Epithelial cell of esophagus (primary cell): Measurements from ENCODE around the gene CFAP299.

Source experiments
- DNase-seq: peaks from one replicate; pipeline ENCODE4 v3.0.0; 2010; ENCODE audit warnings: low read depth
- H3K4me3 ChIP-seq: 2 replicates; pipeline ENCODE4 v1.5.1; 2011; ENCODE audit warnings: mild to moderate bottlenecking, low read length, control low read depth
- CTCF ChIP-seq: IDR thresholded peaks from 2 replicates; pipeline ENCODE4 v1.5.1; 2011; ENCODE audit warnings: low read depth, mild to moderate bottlenecking, low read length, control low read depth, inconsistent platforms; ENCODE audit not compliant: insufficient read depth; ENCODE audit errors: missing control alignments

The CFAP299 gene

GRCh38 chr4:80302616-80303223 is 32.8 kb upstream of the CFAP299 start:
- DNase-seq: no peak
- no peak for TF ChIP-seq CTCF

GRCh38 chr4:80305466-80305865 is 30.1 kb upstream of the CFAP299 start:
- peak; percentile 63 for DNase-seq
- no peak overlapping the region for H3K4me3 ChIP-seq
- no peak for TF ChIP-seq CTCF

More at GRCh38 chr4:80302616-80303223, 32.8 kb upstream of the CFAP299 start:
- H3K4me3 ChIP-seq: no peak overlapping the region

- H3K4me3 ChIP-seq: no peak overlapping the region
- DNase-seq: peak; percentile 58
- no peak for TF ChIP-seq CTCF
Observed at GRCh38 chr4:80306260-80306659, 29.3 kb upstream of the CFAP299 start.

GRCh38 chr4:80307183-80307735 is 28.3 kb upstream of the CFAP299 start:
- no peak overlapping the region for H3K4me3 ChIP-seq
- DNase-seq: peak; percentile 71
- TF ChIP-seq CTCF: no peak

GRCh38 chr4:80307774-80308465 is 27.6 kb upstream of the CFAP299 start:
- H3K4me3 ChIP-seq: no peak overlapping the region
- TF ChIP-seq CTCF: no peak
- DNase-seq: peak; percentile 93

- no peak for DNase-seq
- H3K4me3 ChIP-seq: no peak overlapping the region
- no peak for TF ChIP-seq CTCF
Observed at GRCh38 chr4:80308466-80308822, 27.1 kb upstream of the CFAP299 start.

- H3K4me3 ChIP-seq: no peak overlapping the region
- DNase-seq: peak; percentile 92
- no peak for TF ChIP-seq CTCF
Observed at GRCh38 chr4:80309294-80310004, 26.1 kb upstream of the CFAP299 start.
